ENCODE results near the gene BCAS1. TPM values are rescaled to one million over a fixed set of nuclear protein-coding genes. Genes with fewer than 3 reads are reported as not detected.

BCAS1 gene
- polyA plus RNA-seq, 3 donors from 2014 or later: 0.56 to 0.57 TPM; not detected in 1

DNA sequence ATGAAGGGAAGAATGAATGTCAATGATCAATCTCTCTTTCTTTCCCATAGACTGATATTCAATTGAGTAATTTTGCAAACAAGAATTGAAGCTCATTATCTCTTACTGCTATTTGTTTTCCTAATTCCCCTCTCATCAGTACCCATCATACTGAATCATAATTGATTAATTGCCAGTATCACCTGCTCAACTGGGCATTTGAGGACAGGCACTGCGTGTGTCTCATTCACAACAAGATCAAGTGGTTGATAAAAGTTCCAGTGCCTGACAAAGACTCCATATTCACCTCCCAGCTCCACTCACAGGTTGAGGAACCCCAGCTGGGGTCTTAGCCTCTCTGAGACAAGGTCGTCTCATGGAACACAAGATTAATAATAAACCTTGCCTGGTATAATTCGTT, 67.7 kb downstream of the BCAS1 start:
- Mint-ChIP-seq H3K27me3 (ENCODE audit: low read depth in 3 of 3) (peaks cover 9 to 14% (median 11%) of the 10 kb centered on the region in 3 donors), H3K27ac (no peak overlapping the region), H3K36me3 (peaks cover 9 to 25% (median 13%) of the 10 kb centered on the region in 3 donors), H3K4me3 (no peak overlapping the region), H3K9me3 (peaks cover 8 to 31% (median 23%) of the 10 kb centered on the region in 6 donors), H3K4me1 (no peaks in the 10 kb centered on the region)
- no peak for DNase-seq

- Mint-ChIP-seq H3K4me3 (no peak overlapping the region), H3K27ac (no peak overlapping the region), H3K27me3 (ENCODE audit: low read depth in 3 of 3) (peaks cover 9 to 14% (median 13%) of the 10 kb centered on the region in 3 donors), H3K9me3 (peaks cover 8 to 31% (median 23%) of the 10 kb centered on the region in 6 donors), H3K4me1 (no peaks in the 10 kb centered on the region), H3K36me3 (peaks cover 9 to 25% (median 16%) of the 10 kb centered on the region in 3 donors)
- DNase-seq: no peak
Observed at GRCh38 chr20:54002056-54002575, 68.3 kb downstream of the BCAS1 start.

- peaks cover 9 to 16% (median 13%) of the 10 kb centered on the region in 3 donors for H3K27me3 Mint-ChIP-seq (ENCODE audit: low read depth in 3 of 3)
- peaks cover 9 to 25% (median 19%) of the 10 kb centered on the region in 3 donors for H3K36me3 Mint-ChIP-seq
- H3K4me3 Mint-ChIP-seq: no peak overlapping the region
- DNase-seq: no peak
- H3K4me1 Mint-ChIP-seq: no peaks in the 10 kb centered on the region
- H3K9me3 Mint-ChIP-seq: peaks cover 8 to 31% (median 23%) of the 10 kb centered on the region in 6 donors
- no peak overlapping the region for H3K27ac Mint-ChIP-seq
Observed at GRCh38 chr20:54000914-54001313, 69.5 kb downstream of the BCAS1 start.

GRCh38 chr20:54000262-54000661, 70.1 kb downstream of the BCAS1 start:
- Mint-ChIP-seq H3K4me1 (no peaks in the 10 kb centered on the region), H3K36me3 (peaks cover 9 to 25% (median 19%) of the 10 kb centered on the region in 3 donors), H3K27ac (no peak overlapping the region), H3K27me3 (ENCODE audit: low read depth in 3 of 3) (peaks cover 7 to 14% (median 10%) of the 10 kb centered on the region in 3 donors), H3K4me3 (no peak overlapping the region), H3K9me3 (peaks cover 8 to 31% (median 23%) of the 10 kb centered on the region in 6 donors)
- DNase-seq: no peak

DNA sequence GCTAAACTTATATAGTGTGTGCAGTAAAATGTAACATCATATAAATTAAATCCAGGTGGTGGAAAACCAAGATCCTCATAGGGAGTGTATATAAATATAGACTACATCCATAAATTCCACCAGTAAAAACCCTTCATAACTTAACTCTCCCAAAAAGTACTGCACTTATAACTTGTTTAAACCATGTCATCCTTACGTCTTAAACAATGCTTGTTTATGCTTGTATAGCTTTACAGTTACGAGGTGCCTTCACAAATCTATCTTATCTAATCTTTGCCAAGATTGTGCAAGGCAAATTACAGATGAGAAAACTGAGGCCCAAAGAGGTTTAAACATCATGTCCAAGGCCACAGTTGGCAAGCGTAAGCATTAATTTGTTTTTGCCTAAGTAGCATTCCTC, 71.3 kb downstream of the BCAS1 start:
- Mint-ChIP-seq H3K27me3 (ENCODE audit: low read depth in 3 of 3) (peaks cover 6 to 14% (median 10%) of the 10 kb centered on the region in 3 donors), H3K27ac (no peak overlapping the region), H3K4me3 (no peak overlapping the region), H3K9me3 (peaks cover 8 to 31% (median 23%) of the 10 kb centered on the region in 6 donors), H3K4me1 (peaks cover 0 to under 1% of the 10 kb centered on the region in 2 donors), H3K36me3 (peaks cover 9 to 25% (median 19%) of the 10 kb centered on the region in 3 donors)
- DNase-seq: no peak

- peaks cover 10 to 17% of the 10 kb centered on the region in 2 donors for H3K4me1 Mint-ChIP-seq
- no peak overlapping the region for H3K27ac Mint-ChIP-seq
- H3K27me3 Mint-ChIP-seq (ENCODE audit: low read depth in 3 of 3): peaks cover 5 to 17% (median 6%) of the 10 kb centered on the region in 3 donors
- DNase-seq: no peak
- peaks cover 6 to 19% (median 19%) of the 10 kb centered on the region in 3 donors for H3K36me3 Mint-ChIP-seq
- peaks cover 5 to 26% (median 19%) of the 10 kb centered on the region in 6 donors for H3K9me3 Mint-ChIP-seq
- no peak overlapping the region for H3K4me3 Mint-ChIP-seq
Observed at GRCh38 chr20:53996584-53997486, 73.6 kb downstream of the BCAS1 start.

- DNase-seq: no peak
- H3K27me3 Mint-ChIP-seq (ENCODE audit: low read depth in 3 of 3): peaks cover 5 to 19% (median 6%) of the 10 kb centered on the region in 3 donors
- H3K9me3 Mint-ChIP-seq: peaks cover 0 to 17% (median 11%) of the 10 kb centered on the region in 6 donors
- no peak overlapping the region for H3K4me3 Mint-ChIP-seq
- H3K27ac Mint-ChIP-seq: no peak overlapping the region
- peaks cover 0 to 16% (median 11%) of the 10 kb centered on the region in 3 donors for H3K36me3 Mint-ChIP-seq
- H3K4me1 Mint-ChIP-seq: peaks cover 10 to 17% of the 10 kb centered on the region in 2 donors
Observed at GRCh38 chr20:53995949-53996348, 74.4 kb downstream of the BCAS1 start.

- no peak for DNase-seq
- peaks cover 0 to 7% (median 0%) of the 10 kb centered on the region in 3 donors for H3K36me3 Mint-ChIP-seq
- H3K4me1 Mint-ChIP-seq: peaks cover 10 to 17% of the 10 kb centered on the region in 2 donors
- H3K9me3 Mint-ChIP-seq: no peaks in the 10 kb centered on the region
- no peak overlapping the region for H3K4me3 Mint-ChIP-seq
- H3K27ac Mint-ChIP-seq: no peak overlapping the region
- peaks cover 5 to 24% (median 6%) of the 10 kb centered on the region in 3 donors for H3K27me3 Mint-ChIP-seq (ENCODE audit: low read depth in 3 of 3)
Observed at GRCh38 chr20:53994088-53994487, 76.3 kb downstream of the BCAS1 start.

GRCh38 chr20:53993310-53993709, 77.1 kb downstream of the BCAS1 start:
- DNase-seq: peak in 2 of 3 donors; percentile 14 to 20
- Mint-ChIP-seq H3K4me1 (peaks cover 10 to 17% of the 10 kb centered on the region in 2 donors), H3K36me3 (peaks cover 0 to 7% (median 0%) of the 10 kb centered on the region in 3 donors), H3K27ac (peak overlapping the region in 2 of 6 donors; percentile 31 to 41), H3K27me3 (ENCODE audit: low read depth in 3 of 3) (peaks cover 5 to 24% (median 6%) of the 10 kb centered on the region in 3 donors), H3K9me3 (no peaks in the 10 kb centered on the region), H3K4me3 (peak overlapping the region in 3 of 5 donors; percentile 36 to 40 (median 37))

- Mint-ChIP-seq H3K9me3 (no peaks in the 10 kb centered on the region), H3K36me3 (no peaks in the 10 kb centered on the region), H3K4me3 (no peak overlapping the region), H3K27ac (no peak overlapping the region), H3K4me1 (peaks cover 10 to 17% of the 10 kb centered on the region in 2 donors), H3K27me3 (ENCODE audit: low read depth in 3 of 3) (peaks cover 2 to 12% (median 3%) of the 10 kb centered on the region in 3 donors)
- DNase-seq: no peak
Observed at GRCh38 chr20:53990768-53991450, 79.5 kb downstream of the BCAS1 start.

- peaks cover 2 to 12% (median 3%) of the 10 kb centered on the region in 3 donors for H3K27me3 Mint-ChIP-seq (ENCODE audit: low read depth in 3 of 3)
- peaks cover 10 to 17% of the 10 kb centered on the region in 2 donors for H3K4me1 Mint-ChIP-seq
- H3K9me3 Mint-ChIP-seq: no peaks in the 10 kb centered on the region
- DNase-seq: no peak
- H3K27ac Mint-ChIP-seq: no peak overlapping the region
- H3K4me3 Mint-ChIP-seq: no peak overlapping the region
- no peaks in the 10 kb centered on the region for H3K36me3 Mint-ChIP-seq
Observed at GRCh38 chr20:53990003-53990402, 80.4 kb downstream of the BCAS1 start.

GRCh38 chr20:53989401-53989800, 81.0 kb downstream of the BCAS1 start:
- no peaks in the 10 kb centered on the region for H3K9me3 Mint-ChIP-seq
- H3K36me3 Mint-ChIP-seq: no peaks in the 10 kb centered on the region
- no peak overlapping the region for H3K4me3 Mint-ChIP-seq
- H3K27ac Mint-ChIP-seq: no peak overlapping the region
- no peak for DNase-seq
- H3K27me3 Mint-ChIP-seq (ENCODE audit: low read depth in 3 of 3): peaks cover 2 to 12% (median 3%) of the 10 kb centered on the region in 3 donors
- peaks cover 10 to 17% of the 10 kb centered on the region in 2 donors for H3K4me1 Mint-ChIP-seq

DNA sequence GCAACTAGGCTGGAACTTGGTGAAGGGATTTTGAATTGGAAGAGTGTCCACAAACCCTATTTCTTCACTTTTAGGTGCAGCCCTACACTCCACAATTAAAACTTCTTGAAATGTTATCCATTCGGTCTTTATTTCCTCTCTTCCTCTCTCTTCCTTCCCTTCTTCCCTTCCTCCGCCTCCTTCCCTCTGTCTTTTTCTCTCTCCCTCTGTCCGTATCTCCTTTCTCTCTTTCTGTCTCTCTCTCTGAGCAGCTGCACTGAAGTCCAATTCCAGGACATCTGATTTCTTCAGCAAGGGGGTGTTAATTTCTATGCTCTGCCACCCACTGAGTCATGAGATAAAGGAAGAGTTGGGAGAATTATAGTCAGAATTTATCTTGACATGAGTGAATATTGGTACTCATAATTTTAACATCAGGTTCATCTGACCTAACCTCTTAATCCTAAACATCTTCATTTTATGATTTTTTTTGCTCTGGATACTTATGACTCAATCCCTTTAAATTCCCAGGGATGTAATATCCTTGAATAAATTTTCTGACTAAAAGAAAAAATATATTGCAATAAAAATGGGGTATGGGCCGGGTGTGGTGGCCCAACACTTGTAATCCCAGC, 84.2 kb downstream of the BCAS1 start:
- Mint-ChIP-seq H3K9me3 (no peaks in the 10 kb centered on the region), H3K4me1 (peaks cover 6 to 9% of the 10 kb centered on the region in 2 donors), H3K27ac (no peak overlapping the region), H3K36me3 (no peaks in the 10 kb centered on the region), H3K4me3 (no peak overlapping the region), H3K27me3 (ENCODE audit: low read depth in 3 of 3) (peaks cover 0 to 9% (median 3%) of the 10 kb centered on the region in 3 donors)
- DNase-seq: no peak
